H9 (cell line): Measurements from ENCODE around the gene FALEC. TPM values are rescaled to one million over a fixed set of nuclear protein-coding genes. Genes with fewer than 3 reads are reported as not detected.
"Not testable (repeated sequence)": the region's sequence is repeated elsewhere in the genome, so short reads cannot be mapped to it uniquely, and the experiment has no call there.

Experiments
- DNase-seq: peaks from one replicate; pipeline ENCODE4 v3.0.0-alpha.2; 2017
- H2AFZ ChIP-seq: one replicate; pipeline ENCODE4 v1.6.1; 2013; ENCODE audit warnings: mild to moderate bottlenecking, low read length, control low read depth, moderate library complexity
- H2AK5ac ChIP-seq: 2 replicates; pipeline ENCODE4 v1.6.1; 2013; ENCODE audit warnings: low read length, control low read depth, mixed read lengths; ENCODE audit not compliant: insufficient read length
- H2BK120ac ChIP-seq: one replicate; pipeline ENCODE4 v1.6.1; 2013; ENCODE audit warnings: low read depth, mild to moderate bottlenecking, low read length, control low read depth, inconsistent platforms; ENCODE audit not compliant: poor library complexity, severe bottlenecking
- H2BK12ac ChIP-seq: 2 replicates; pipeline ENCODE4 v1.6.1; 2013; ENCODE audit warnings: low read length, control low read depth, mixed read lengths, low read depth; ENCODE audit not compliant: insufficient read length
- H2BK15ac ChIP-seq: 2 replicates; pipeline ENCODE4 v1.6.1; 2013; ENCODE audit warnings: low read depth, low read length, control low read depth
- H2BK20ac ChIP-seq: one replicate; pipeline ENCODE4 v1.6.1; 2013; ENCODE audit warnings: low read depth, mild to moderate bottlenecking, low read length, control low read depth, inconsistent platforms; ENCODE audit not compliant: poor library complexity, severe bottlenecking
- H2BK5ac ChIP-seq: 2 replicates; pipeline ENCODE4 v1.6.1; 2013; ENCODE audit warnings: low read length, control low read depth, mixed read lengths; ENCODE audit not compliant: insufficient read length
- H3K14ac ChIP-seq: 2 replicates; pipeline ENCODE4 v1.6.1; 2013; ENCODE audit warnings: low read length, control low read depth; ENCODE audit not compliant: insufficient read depth
- H3K18ac ChIP-seq: 2 replicates; pipeline ENCODE4 v1.6.1; 2013; ENCODE audit warnings: low read depth, mild to moderate bottlenecking, mixed read lengths, low read length, control low read depth; ENCODE audit not compliant: insufficient read length
- H3K23ac ChIP-seq: 2 replicates; pipeline ENCODE4 v1.6.1; 2013; ENCODE audit warnings: low read length, control low read depth, mixed read lengths, low read depth; ENCODE audit not compliant: insufficient read length
- H3K23me2 ChIP-seq: 2 replicates; pipeline ENCODE4 v1.6.1; 2013; ENCODE audit warnings: low read depth, mild to moderate bottlenecking, mixed read lengths, low read length, control low read depth; ENCODE audit not compliant: insufficient read length, poor library complexity, severe bottlenecking
- H3K27ac ChIP-seq: 2 replicates; pipeline ENCODE4 v1.5.1; 2013; ENCODE audit warnings: low read length, control low read depth, mixed read lengths, low read depth; ENCODE audit not compliant: insufficient read length
- H3K27me3 ChIP-seq: 2 replicates; pipeline ENCODE4 v1.6.1; 2013; ENCODE audit warnings: low read length, control low read depth, inconsistent platforms; ENCODE audit not compliant: insufficient read depth
- H3K4ac ChIP-seq: 2 replicates; pipeline ENCODE4 v1.6.1; 2013; ENCODE audit warnings: low read depth, mild to moderate bottlenecking, control low read depth, inconsistent platforms, low read length, moderate library complexity
- H3K4me1 ChIP-seq: 2 replicates; pipeline ENCODE4 v1.6.1; 2013; ENCODE audit warnings: low read length, control low read depth, inconsistent platforms; ENCODE audit not compliant: insufficient read depth
- H3K4me2 ChIP-seq: 2 replicates; pipeline ENCODE4 v1.6.1; 2013; ENCODE audit warnings: low read length, control low read depth, mixed read lengths; ENCODE audit not compliant: insufficient read length, insufficient read depth
- H3K56ac ChIP-seq: 2 replicates; pipeline ENCODE4 v1.6.1; 2013; ENCODE audit warnings: low read depth, mild to moderate bottlenecking, mixed read lengths, low read length, control low read depth; ENCODE audit not compliant: insufficient read length
- H3K79me1 ChIP-seq: 2 replicates; pipeline ENCODE4 v1.6.1; 2013; ENCODE audit warnings: low read depth, mild to moderate bottlenecking, moderate library complexity, low read length, control low read depth, inconsistent platforms; ENCODE audit not compliant: insufficient read depth, poor library complexity, severe bottlenecking
- H3K79me2 ChIP-seq: 2 replicates; pipeline ENCODE4 v1.6.1; 2013; ENCODE audit warnings: low read length, control low read depth, inconsistent platforms; ENCODE audit not compliant: insufficient read depth
- H3K9ac ChIP-seq: 2 replicates; pipeline ENCODE4 v1.6.1; 2013; ENCODE audit warnings: low read length, control low read depth, mixed read lengths; ENCODE audit not compliant: insufficient read length; ENCODE audit errors: extremely low read depth
- H3K9me3 ChIP-seq: one replicate; pipeline ENCODE4 v1.6.1; 2013; ENCODE audit warnings: low read depth, low read length, inconsistent platforms; ENCODE audit not compliant: control insufficient read depth
- H3T11ph ChIP-seq: one replicate; pipeline ENCODE4 v1.6.1; 2013; ENCODE audit warnings: mild to moderate bottlenecking, low read length, control low read depth, inconsistent platforms
- H4K20me1 ChIP-seq: one replicate; pipeline ENCODE4 v1.6.1; 2013; ENCODE audit not compliant: control insufficient read depth, insufficient read length, insufficient read depth
- H4K5ac ChIP-seq: 2 replicates; pipeline ENCODE4 v1.6.1; 2013; ENCODE audit warnings: low read depth, mild to moderate bottlenecking, mixed read lengths, low read length, control low read depth; ENCODE audit not compliant: insufficient read length
- H4K8ac ChIP-seq: replicated peaks from 2 replicates; pipeline ENCODE4 v1.6.1; 2013; ENCODE audit warnings: low read length, control low read depth, mixed read lengths, low read depth; ENCODE audit not compliant: insufficient read length
- H4K91ac ChIP-seq: 2 replicates; pipeline ENCODE4 v1.6.1; 2013; ENCODE audit warnings: low read depth, mild to moderate bottlenecking, moderate library complexity, mixed read lengths, low read length, control low read depth; ENCODE audit not compliant: insufficient read length
- H3K27ac Mint-ChIP-seq, 3 experiments: 2 replicates in 2 of 3; 3 replicates in 1 of 3; pipeline ENCODE4 v1.8.0; 2020 to 2021; ENCODE audit warnings: mixed read lengths in 3 of 3, mild to moderate bottlenecking in 1 of 3, moderate library complexity in 1 of 3
- H3K27me3 Mint-ChIP-seq: 2 replicates; pipeline ENCODE4 v1.8.0; 2021; ENCODE audit warnings: low read depth, mild to moderate bottlenecking, moderate library complexity, mixed read lengths
- H3K36me3 Mint-ChIP-seq, 3 experiments: 2 replicates in 2 of 3; 3 replicates in 1 of 3; pipeline ENCODE4 v1.8.0; 2020 to 2021; ENCODE audit warnings: low read depth in 3 of 3, mixed read lengths in 3 of 3; ENCODE audit not compliant: insufficient read depth in 1 of 3
- H3K4me1 Mint-ChIP-seq, 2 experiments: 2 replicates each; pipeline ENCODE4 v1.8.0; 2020; ENCODE audit warnings: mixed read lengths in 2 of 2
- H3K4me3 Mint-ChIP-seq, 2 experiments: 2 replicates in 1 of 2; 3 replicates in 1 of 2; pipeline ENCODE4 v1.8.0; 2020 to 2021; ENCODE audit warnings: mild to moderate bottlenecking in 2 of 2, mixed read lengths in 2 of 2, moderate library complexity in 1 of 2
- H3K9me3 Mint-ChIP-seq, 2 experiments: 2 replicates in 1 of 2; 3 replicates in 1 of 2; pipeline ENCODE4 v1.8.0; 2020; ENCODE audit warnings: mild to moderate bottlenecking in 2 of 2, mixed read lengths in 2 of 2, moderate library complexity in 1 of 2
- CTCF ChIP-seq: fragments of 200-600 bp; sonication (generic); conservative IDR thresholded peaks from 3 replicates; pipeline ENCODE4 v1.8.0; 2021; ENCODE audit warnings: antibody characterized with exemption, mild to moderate bottlenecking
- WGBS: extraction: QIAGEN DNeasy Blood & Tissue Kit; methylation state at CpG from one replicate; pipeline ENCODE4 v1.1.7; 2013; ENCODE audit warnings: missing lambda C conversion rate, low lambda C conversion rate, mixed read lengths; ENCODE audit not compliant: insufficient read length; ENCODE audit errors: extremely low coverage; 5-methylcytosine and 5-hydroxymethylcytosine counted together
- total RNA-seq: library from RNA; stranded (reverse); gene quantifications from 2 replicates; pipeline ENCODE4 v1.2.1, GENCODE V29; 2021

The FALEC gene
- total RNA-seq, 1 experiment from 2014 or later = not detected

- H2AK5ac ChIP-seq = no peak overlapping the region
- H4K20me1 ChIP-seq = no peaks in the 10 kb centered on the region
- peaks cover 60 to 75% of the 10 kb centered on the region in 2 experiments for H3K4me1 Mint-ChIP-seq
- WGBS = no CpG with 5 or more reads among the region's 4 CpGs
- no peaks in the 10 kb centered on the region for H3K9me3 ChIP-seq
- no peak overlapping the region for H3K18ac ChIP-seq
- no peak overlapping the region for H2BK12ac ChIP-seq
- no peak overlapping the region for H3K56ac ChIP-seq
- H3K79me2 ChIP-seq = peaks cover 27% of the 10 kb centered on the region
- TF ChIP-seq CTCF = no peak
- H2AFZ ChIP-seq = no peak overlapping the region
- H3K27me3 Mint-ChIP-seq = no peaks in the 10 kb centered on the region; the same call in 1 of the 2 replicates
- H3K9me3 Mint-ChIP-seq = peaks cover 3 to 6% of the 10 kb centered on the region in 2 experiments; a peak in 4 of 5 replicates
- peaks cover 11% of the 10 kb centered on the region for H3K23me2 ChIP-seq
- no peak overlapping the region for H3T11ph ChIP-seq
- H4K5ac ChIP-seq = no peak overlapping the region
- no peak overlapping the region for H3K9ac ChIP-seq
- H3K23ac ChIP-seq = no peak overlapping the region
- peaks cover 7% of the 10 kb centered on the region for H3K4me1 ChIP-seq
- H3K27ac ChIP-seq = peak overlapping the region; percentile 36
- no peak overlapping the region for H2BK20ac ChIP-seq
- H3K4me3 Mint-ChIP-seq = peak overlapping the region in 1 of 2 experiments; percentile 63; a peak in 2 of 5 replicates
- DNase-seq = peak; percentile 41
- H3K14ac ChIP-seq = no peak overlapping the region
- H2BK120ac ChIP-seq = no peak overlapping the region
- no peak overlapping the region for H3K4ac ChIP-seq
- no peak overlapping the region for H4K8ac ChIP-seq
- no peak overlapping the region for H4K91ac ChIP-seq
- H3K27ac Mint-ChIP-seq = peak overlapping the region; percentile 53 to 91 (median 72); a peak in 6 of 7 replicates
- no peak overlapping the region for H2BK5ac ChIP-seq
- no peaks in the 10 kb centered on the region for H3K27me3 ChIP-seq
- no peak overlapping the region for H3K4me2 ChIP-seq
- peaks cover 67 to 78% (median 70%) of the 10 kb centered on the region in 3 experiments for H3K36me3 Mint-ChIP-seq
- H3K79me1 ChIP-seq = no peaks in the 10 kb centered on the region
- H2BK15ac ChIP-seq = no peak overlapping the region
Observed at GRCh38 chr1:150572918-150573647, 57.5 kb downstream of the FALEC start.

DNA sequence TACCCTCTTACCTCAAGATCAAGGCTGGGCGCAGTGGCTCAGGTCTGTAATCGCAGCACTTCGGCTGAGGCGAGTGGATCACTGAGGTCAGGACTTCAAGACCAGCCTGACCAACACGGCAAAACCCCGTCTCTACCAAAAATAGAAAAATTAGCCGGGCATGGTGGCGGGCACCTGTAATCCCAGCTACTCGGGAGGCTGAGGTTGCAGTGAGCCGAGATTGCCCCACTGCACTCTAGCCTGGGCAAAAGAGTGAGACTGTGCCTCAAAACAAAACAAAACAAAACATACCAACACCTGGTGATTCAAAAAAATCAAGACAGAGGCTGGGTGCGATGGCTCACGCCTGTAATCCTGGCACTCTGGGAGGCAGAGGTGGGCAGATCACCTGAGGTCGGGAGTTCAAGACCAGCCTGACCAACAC, 58.1 kb downstream of the FALEC start:
- not testable (repeated sequence) for H3K4me1 ChIP-seq, H3K23ac ChIP-seq, H4K91ac ChIP-seq, H3K18ac ChIP-seq, H4K20me1 ChIP-seq, H2BK5ac ChIP-seq, H2AK5ac ChIP-seq, H3K23me2 ChIP-seq, H3K27me3 Mint-ChIP-seq, H2BK15ac ChIP-seq, H3T11ph ChIP-seq, H2AFZ ChIP-seq, H3K4ac ChIP-seq, H2BK120ac ChIP-seq, H3K79me1 ChIP-seq, H3K4me2 ChIP-seq, H4K5ac ChIP-seq, H3K27me3 ChIP-seq, H2BK12ac ChIP-seq, H3K14ac ChIP-seq, H4K8ac ChIP-seq, H3K56ac ChIP-seq, H2BK20ac ChIP-seq, H3K9ac ChIP-seq, H3K9me3 ChIP-seq, H3K27ac ChIP-seq
- H3K79me2 ChIP-seq = peaks cover 32% of the 10 kb centered on the region
- peaks cover 4 to 12% of the 10 kb centered on the region in 2 experiments; a peak in 4 of 5 replicates for H3K9me3 Mint-ChIP-seq
- H3K4me3 Mint-ChIP-seq = peak overlapping the region; percentile 32 to 63; a peak in 4 of 5 replicates
- H3K4me1 Mint-ChIP-seq = peaks cover 55 to 70% of the 10 kb centered on the region in 2 experiments
- H3K27ac Mint-ChIP-seq = peak overlapping the region; percentile 49 to 91 (median 72); a peak in 6 of 7 replicates
- DNase-seq = peak; percentile 51
- no CpG with 5 or more reads among the region's 13 CpGs for WGBS
- H3K36me3 Mint-ChIP-seq = peaks cover 73 to 84% (median 75%) of the 10 kb centered on the region in 3 experiments
